Activated CD8-positive, alpha-beta T cell treated with anti-CD3 and anti-CD28 coated beads for 36 hours (primary cell): Measurements from ENCODE around the gene FAM24B. TPM values are rescaled to one million over a fixed set of nuclear protein-coding genes. Genes with fewer than 3 reads are reported as not detected.

ENCODE experiments used
- ATAC-seq: fragments of 200-7000 bp; cut with Tn5 transposase; one replicate; pipeline ENCODE4 v1.10.0; 2021; ENCODE audit warnings: mild to moderate bottlenecking, moderate library complexity
- CTCF ChIA-PET: fragments of 350-600 bp; sonication (Branson Sonifier 250); formaldehyde crosslinking; loops from one replicate; lab custom pipeline; 2021; ENCODE audit warnings: antibody characterized with exemption; lab: Charles Lee
- POLR2A ChIA-PET: fragments of 350-600 bp; sonication (Branson Sonifier 250); formaldehyde crosslinking; loops from one replicate; lab custom pipeline; 2021; ENCODE audit warnings: antibody characterized with exemption; lab: Charles Lee
- DNase-seq: peaks from one replicate; pipeline ENCODE4 v3.0.0-alpha.2; 2020
- H3K27ac Mint-ChIP-seq: one replicate; pipeline ENCODE4 v1.8.0; 2021; ENCODE audit warnings: mild to moderate bottlenecking, mixed read lengths
- H3K27me3 Mint-ChIP-seq: one replicate; pipeline ENCODE4 v1.8.0; 2021; ENCODE audit warnings: mixed read lengths
- H3K36me3 Mint-ChIP-seq: one replicate; pipeline ENCODE4 v1.8.0; 2021; ENCODE audit warnings: low read depth, mixed read lengths
- H3K4me1 Mint-ChIP-seq: one replicate; pipeline ENCODE4 v1.8.0; 2021; ENCODE audit warnings: low read depth, mixed read lengths
- H3K4me3 Mint-ChIP-seq: one replicate; pipeline ENCODE4 v1.8.0; 2021; ENCODE audit warnings: mild to moderate bottlenecking, moderate library complexity, mixed read lengths
- H3K9me3 Mint-ChIP-seq: one replicate; pipeline ENCODE4 v1.8.0; 2021; ENCODE audit warnings: mixed read lengths
- CTCF ChIP-seq: fragments of 200-600 bp; IDR thresholded peaks from one replicate; pipeline ENCODE4 v1.8.0; 2022; ENCODE audit warnings: antibody characterized with exemption, mild to moderate bottlenecking
- intact Hi-C: fragments of 100-400 bp; cut with micrococcal nuclease; formaldehyde crosslinking; loops from one replicate; pipeline ENCODE4 v1.10.0; 2022
- total RNA-seq, 2 experiments: library from RNA; stranded (reverse); gene quantifications; one replicate each; pipeline ENCODE4 v1.2.3, GENCODE V29; 2021

FAM24B gene
- total RNA-seq, 2 experiments from 2014 or later = 9.0 to 10.6 TPM

GRCh38 chr10:122856902-122857301, 22.5 kb downstream of the FAM24B start:
- intact Hi-C loops = no loop called here
- Mint-ChIP-seq H3K4me3 (no peak overlapping the region), H3K9me3 (peaks cover 9% of the 10 kb centered on the region), H3K27ac (no peak overlapping the region), H3K4me1 (peaks cover 21% of the 10 kb centered on the region), H3K27me3 (no peaks in the 10 kb centered on the region), H3K36me3 (peaks cover 52% of the 10 kb centered on the region)
- DNase-seq (no peak), ATAC-seq (no peak)
- TF ChIP-seq CTCF = no peak
- CTCF ChIA-PET = interaction anchor here (1.3 kb wide), 1 partner anchor 21 kb away, joined by 3 read pairs; no protein-coding TSS in a partner anchor
- POLR2A ChIA-PET = no interaction called here

- no peak for TF ChIP-seq CTCF
These were observed 23.6 kb downstream of the FAM24B start for GRCh38 chr10:122855745-122856144.

GRCh38 chr10:122854648-122855047, 24.7 kb downstream of the FAM24B start:
- Mint-ChIP-seq H3K9me3 (peaks cover 9% of the 10 kb centered on the region), H3K4me1 (peaks cover 18% of the 10 kb centered on the region), H3K27me3 (no peaks in the 10 kb centered on the region), H3K4me3 (no peak overlapping the region), H3K36me3 (peaks cover 64% of the 10 kb centered on the region), H3K27ac (no peak overlapping the region)
- ATAC-seq (no peak), DNase-seq (no peak)
- CTCF ChIA-PET = no interaction called here
- POLR2A ChIA-PET = no interaction called here
- no peak for TF ChIP-seq CTCF
- intact Hi-C loops = no loop called here

More at GRCh38 chr10:122855745-122856144, 23.6 kb downstream of the FAM24B start:
- no peak overlapping the region for H3K4me3 Mint-ChIP-seq
- peaks cover 54% of the 10 kb centered on the region for H3K36me3 Mint-ChIP-seq
- H3K27ac Mint-ChIP-seq = no peak overlapping the region
- ChIA-PET CTCF (no interaction called here), POLR2A (no interaction called here)
- DNase-seq (no peak), ATAC-seq (no peak)
- peaks cover 18% of the 10 kb centered on the region for H3K4me1 Mint-ChIP-seq
- peaks cover 9% of the 10 kb centered on the region for H3K9me3 Mint-ChIP-seq
- intact Hi-C loops = no loop called here
- no peaks in the 10 kb centered on the region for H3K27me3 Mint-ChIP-seq

- Mint-ChIP-seq H3K4me1 (peaks cover 18% of the 10 kb centered on the region), H3K36me3 (peaks cover 58% of the 10 kb centered on the region), H3K4me3 (no peak overlapping the region), H3K9me3 (peaks cover 6% of the 10 kb centered on the region), H3K27ac (no peak overlapping the region), H3K27me3 (no peaks in the 10 kb centered on the region)
- ChIA-PET CTCF (no interaction called here), POLR2A (interaction anchor here (0.6 kb wide), 1 partner anchor 132 kb away, joined by 4 read pairs; no protein-coding TSS in a partner anchor)
- DNase-seq = no peak
- intact Hi-C loops = no loop called here
- ATAC-seq = no peak
- TF ChIP-seq CTCF = no peak
These were observed 25.6 kb downstream of the FAM24B start for GRCh38 chr10:122853665-122854313.

- CTCF ChIA-PET = no interaction called here
- DNase-seq (no peak), ATAC-seq (no peak)
- POLR2A ChIA-PET = no interaction called here
- peaks cover 59% of the 10 kb centered on the region for H3K36me3 Mint-ChIP-seq
- peaks cover 5% of the 10 kb centered on the region for H3K9me3 Mint-ChIP-seq
- no peak for TF ChIP-seq CTCF
- H3K4me1 Mint-ChIP-seq = peaks cover 18% of the 10 kb centered on the region
- peak overlapping the region; percentile 38 for H3K27ac Mint-ChIP-seq
- H3K27me3 Mint-ChIP-seq = no peaks in the 10 kb centered on the region
- intact Hi-C loops = no loop called here
- no peak overlapping the region for H3K4me3 Mint-ChIP-seq
These were observed 27.1 kb downstream of the FAM24B start for GRCh38 chr10:122852261-122852660.
